ENCODE measurements around the gene GLUL.
A peak's percentile ranks its signal among the peaks of the same experiment; 100 is the strongest.

Gene GLUL

GRCh38 chr1:182407724-182408123 lies 16.1 kb upstream of the GLUL start:
- no peak for DNase-seq (ENCODE audit: low spot score)
- no peak overlapping the region for H3K27ac Mint-ChIP-seq
- H3K4me1 Mint-ChIP-seq (ENCODE audit: low read depth): peaks cover 2% of the 10 kb centered on the region
- no peaks in the 10 kb centered on the region for H3K36me3 Mint-ChIP-seq (ENCODE audit: low read depth)
- H3K4me3 Mint-ChIP-seq: no peak overlapping the region
- peaks cover 45% of the 10 kb centered on the region for H3K27me3 Mint-ChIP-seq (ENCODE audit: low read depth)
- peaks cover 10% of the 10 kb centered on the region for H3K9me3 Mint-ChIP-seq

DNA sequence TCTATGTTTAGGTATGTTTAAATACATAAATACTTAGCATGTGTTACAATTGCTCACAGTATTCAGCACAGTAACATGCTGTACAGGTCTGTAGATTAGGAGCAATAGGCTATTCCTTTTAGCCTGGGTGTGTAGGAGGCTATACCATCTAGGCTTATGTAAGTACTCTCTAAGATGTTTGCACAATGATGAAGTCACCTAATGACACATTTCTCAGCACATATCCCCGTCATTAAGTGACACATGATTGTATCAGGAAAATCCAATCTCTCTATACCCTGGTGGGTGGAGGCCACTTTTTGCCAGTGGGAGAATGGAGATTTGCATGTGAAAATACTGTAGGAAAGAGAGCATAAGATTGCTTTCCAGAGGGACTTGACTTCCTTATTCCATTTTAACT lies 14.4 kb upstream of the GLUL start:
- Mint-ChIP-seq H3K27ac (no peak overlapping the region), H3K9me3 (peaks cover 10% of the 10 kb centered on the region), H3K4me3 (no peak overlapping the region), H3K27me3 (ENCODE audit: low read depth) (peaks cover 43% of the 10 kb centered on the region), H3K36me3 (ENCODE audit: low read depth) (no peaks in the 10 kb centered on the region), H3K4me1 (ENCODE audit: low read depth) (peaks cover 2% of the 10 kb centered on the region)
- no peak for DNase-seq (ENCODE audit: low spot score)

- peaks cover 2% of the 10 kb centered on the region for H3K4me1 Mint-ChIP-seq (ENCODE audit: low read depth)
- H3K36me3 Mint-ChIP-seq (ENCODE audit: low read depth): no peaks in the 10 kb centered on the region
- no peak for DNase-seq (ENCODE audit: low spot score)
- no peak overlapping the region for H3K4me3 Mint-ChIP-seq
- no peak overlapping the region for H3K27ac Mint-ChIP-seq
- H3K9me3 Mint-ChIP-seq: peaks cover 10% of the 10 kb centered on the region
- peaks cover 43% of the 10 kb centered on the region for H3K27me3 Mint-ChIP-seq (ENCODE audit: low read depth)
Measured at GRCh38 chr1:182405578-182405977, 14.0 kb upstream of the GLUL start.

GRCh38 chr1:182404781-182405180 lies 13.2 kb upstream of the GLUL start:
- no peak for DNase-seq (ENCODE audit: low spot score)
- peaks cover 2% of the 10 kb centered on the region for H3K4me1 Mint-ChIP-seq (ENCODE audit: low read depth)
- no peak overlapping the region for H3K27ac Mint-ChIP-seq
- H3K9me3 Mint-ChIP-seq: peaks cover 10% of the 10 kb centered on the region
- peaks cover 42% of the 10 kb centered on the region for H3K27me3 Mint-ChIP-seq (ENCODE audit: low read depth)
- no peaks in the 10 kb centered on the region for H3K36me3 Mint-ChIP-seq (ENCODE audit: low read depth)
- H3K4me3 Mint-ChIP-seq: no peak overlapping the region

- no peak within 1 kb of the TSS for H3K4me3 Mint-ChIP-seq
- peaks cover 8% of the 10 kb centered on the region for H3K9me3 Mint-ChIP-seq
- H3K4me1 Mint-ChIP-seq (ENCODE audit: low read depth): peaks cover 9% of the 10 kb centered on the region
- no peak within 1 kb of the TSS for H3K27ac Mint-ChIP-seq
- peaks cover 35% of the 10 kb centered on the region for H3K27me3 Mint-ChIP-seq (ENCODE audit: low read depth)
- H3K36me3 Mint-ChIP-seq (ENCODE audit: low read depth): no peaks in the 10 kb centered on the region
- DNase-seq (ENCODE audit: low spot score): no peak
Measured at GRCh38 chr1:182400567-182400966, 9.0 kb upstream of the GLUL start, which contains the start of gene TEDDM1. TSS of gene TEDDM1 (minus strand) at chr1:182400667. CDS start at chr1:182400485, 182 bp downstream.

DNA sequence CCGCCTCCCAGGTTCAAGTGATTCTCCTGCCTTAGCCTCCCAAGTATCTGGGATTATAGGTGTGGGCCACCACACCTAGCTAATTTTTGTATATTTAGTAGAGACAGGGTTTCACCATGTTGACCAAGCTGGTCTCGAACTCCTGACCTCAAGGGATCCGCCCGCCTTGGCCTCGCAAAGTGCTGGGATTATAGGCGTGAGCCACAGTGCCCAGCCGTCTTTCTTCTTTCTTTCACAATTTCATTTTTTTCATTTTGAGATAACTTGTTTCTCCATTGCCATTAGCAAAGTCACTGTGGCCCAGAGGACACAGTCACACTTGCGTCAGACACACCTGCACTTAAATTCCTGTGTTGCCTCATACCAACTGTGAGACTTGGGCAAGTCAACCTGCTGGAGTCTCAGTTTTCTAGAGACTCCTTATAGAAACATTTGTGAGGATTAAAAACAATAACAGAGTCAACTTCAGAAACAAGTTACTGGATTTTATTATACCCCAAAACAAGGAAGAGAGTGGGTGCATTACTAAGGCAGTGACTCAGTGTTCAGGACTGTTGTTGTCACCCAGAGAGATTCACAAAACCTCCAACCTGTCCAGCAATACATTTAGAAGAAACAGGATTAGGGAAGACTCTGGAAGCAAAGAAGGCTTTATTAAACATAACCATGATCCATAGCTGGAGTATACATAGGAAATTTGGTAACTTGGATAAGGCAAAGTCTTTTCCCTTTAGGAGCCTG lies 6.2 kb upstream of the GLUL start:
- H3K4me3 Mint-ChIP-seq: no peak overlapping the region
- H3K27ac Mint-ChIP-seq: no peak overlapping the region
- no peak for DNase-seq (ENCODE audit: low spot score)
- H3K27me3 Mint-ChIP-seq (ENCODE audit: low read depth): peaks cover 32% of the 10 kb centered on the region
- peaks cover 2% of the 10 kb centered on the region for H3K36me3 Mint-ChIP-seq (ENCODE audit: low read depth)
- H3K9me3 Mint-ChIP-seq: no peaks in the 10 kb centered on the region
- H3K4me1 Mint-ChIP-seq (ENCODE audit: low read depth): peaks cover 10% of the 10 kb centered on the region

- Mint-ChIP-seq H3K36me3 (ENCODE audit: low read depth) (peaks cover 4% of the 10 kb centered on the region), H3K9me3 (no peaks in the 10 kb centered on the region), H3K4me3 (no peak overlapping the region), H3K27me3 (ENCODE audit: low read depth) (peaks cover 40% of the 10 kb centered on the region), H3K4me1 (ENCODE audit: low read depth) (peaks cover 19% of the 10 kb centered on the region), H3K27ac (no peak overlapping the region)
- no peak for DNase-seq (ENCODE audit: low spot score)
Measured at GRCh38 chr1:182395906-182396305, 4.3 kb upstream of the GLUL start.

- DNase-seq (ENCODE audit: low spot score): no peak
- Mint-ChIP-seq H3K9me3 (no peaks in the 10 kb centered on the region), H3K4me1 (ENCODE audit: low read depth) (peaks cover 30% of the 10 kb centered on the region), H3K27ac (no peak overlapping the region), H3K36me3 (ENCODE audit: low read depth) (peaks cover 14% of the 10 kb centered on the region), H3K27me3 (ENCODE audit: low read depth) (peaks cover 46% of the 10 kb centered on the region), H3K4me3 (no peak overlapping the region)
Measured at GRCh38 chr1:182394055-182394775, 2.6 kb upstream of the GLUL start.

GRCh38 chr1:182392050-182393028 lies 749 bp upstream of the GLUL start:
- Mint-ChIP-seq H3K27me3 (ENCODE audit: low read depth) (peaks cover 45% of the 10 kb centered on the region), H3K27ac (peak overlapping the region; percentile 52), H3K36me3 (ENCODE audit: low read depth) (peaks cover 31% of the 10 kb centered on the region), H3K9me3 (no peaks in the 10 kb centered on the region), H3K4me3 (peak overlapping the region; percentile 71), H3K4me1 (ENCODE audit: low read depth) (peaks cover 39% of the 10 kb centered on the region)
- DNase-seq (ENCODE audit: low spot score): no peak

DNA sequence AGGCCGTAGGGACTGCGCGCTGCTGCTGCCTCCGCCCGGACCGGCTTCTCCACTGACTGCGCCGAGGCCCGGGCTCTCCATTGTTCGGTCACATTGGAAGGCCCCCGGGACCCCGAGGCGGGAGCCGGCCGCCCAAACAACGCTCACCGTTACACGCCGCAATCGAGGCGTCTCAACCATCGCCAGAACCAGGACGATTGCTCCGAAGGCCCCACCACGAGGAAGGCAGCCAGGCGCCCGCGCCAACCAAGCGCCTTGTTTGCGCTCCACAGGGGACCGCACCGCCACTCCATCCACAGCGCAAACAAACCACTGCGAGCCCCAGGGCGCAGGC lies 595 bp downstream of the GLUL start:
- peaks cover 32% of the 10 kb centered on the region for H3K4me1 Mint-ChIP-seq (ENCODE audit: low read depth)
- no peak for DNase-seq (ENCODE audit: low spot score)
- H3K27me3 Mint-ChIP-seq (ENCODE audit: low read depth): peaks cover 37% of the 10 kb centered on the region
- H3K27ac Mint-ChIP-seq: peak overlapping the region; percentile 94
- peaks cover 43% of the 10 kb centered on the region for H3K36me3 Mint-ChIP-seq (ENCODE audit: low read depth)
- H3K4me3 Mint-ChIP-seq: peak overlapping the region; percentile 98
- H3K9me3 Mint-ChIP-seq: no peaks in the 10 kb centered on the region

DNA sequence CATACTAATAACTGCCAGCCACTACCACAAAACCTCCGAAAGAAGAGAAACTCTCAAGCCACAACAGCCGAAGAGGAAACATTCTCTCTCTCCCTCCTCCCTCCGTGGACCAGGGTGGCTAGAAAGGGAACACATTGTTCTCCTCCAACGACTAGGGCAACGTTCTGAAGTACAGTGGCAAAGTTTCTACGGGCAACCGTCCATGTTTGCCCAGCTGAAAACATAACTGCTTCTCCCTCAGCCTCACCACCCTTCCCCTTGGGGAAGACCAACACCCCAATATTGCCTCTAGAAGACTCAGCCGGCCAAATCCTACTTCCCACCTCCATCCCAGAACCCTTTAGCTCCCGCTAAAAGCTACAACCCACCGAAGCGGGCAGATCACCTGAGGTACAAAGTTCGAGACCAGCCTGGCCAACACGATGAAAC lies 2.0 kb downstream of the GLUL start:
- Mint-ChIP-seq H3K27ac (peak overlapping the region; percentile 29), H3K36me3 (ENCODE audit: low read depth) (peaks cover 52% of the 10 kb centered on the region), H3K4me3 (peak overlapping the region; percentile 98), H3K27me3 (ENCODE audit: low read depth) (peaks cover 31% of the 10 kb centered on the region), H3K9me3 (no peaks in the 10 kb centered on the region), H3K4me1 (ENCODE audit: low read depth) (peaks cover 30% of the 10 kb centered on the region)
- no peak for DNase-seq (ENCODE audit: low spot score)

DNA sequence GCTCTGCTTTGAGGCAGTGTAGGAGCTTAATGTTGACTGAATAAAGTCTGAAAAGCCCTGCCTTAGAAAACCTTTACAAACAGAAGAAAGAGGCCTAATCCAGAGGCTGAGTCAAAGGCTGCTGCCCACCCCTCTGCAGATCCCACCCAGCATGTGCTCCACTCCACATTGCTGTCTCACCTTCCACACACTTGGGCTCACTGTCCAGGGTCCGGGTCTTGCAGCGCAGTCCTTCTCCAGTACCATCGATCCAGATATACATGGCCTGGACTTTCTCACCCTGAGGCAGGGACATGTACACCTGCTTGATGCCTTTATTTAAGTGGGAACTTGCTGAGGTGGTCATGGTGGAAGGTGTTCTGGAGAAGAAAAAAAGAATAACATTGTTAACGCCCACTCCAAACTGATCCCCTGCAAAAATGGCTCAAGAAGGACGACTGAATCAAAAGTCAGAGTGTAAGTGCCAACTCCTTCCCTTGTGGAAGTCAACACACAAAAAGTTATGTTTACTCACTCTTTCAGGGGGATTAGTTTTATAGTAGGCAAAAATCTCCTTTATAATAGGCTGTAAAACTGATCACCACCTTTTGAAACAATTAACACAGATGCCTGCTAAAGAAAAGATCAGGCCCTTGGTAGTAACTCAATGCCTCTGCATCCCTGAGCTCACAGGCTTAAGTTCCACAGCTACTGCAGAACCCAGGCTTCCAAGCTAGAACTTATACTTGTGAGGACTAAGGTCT lies 3.0 kb downstream of the GLUL start:
- H3K4me3 Mint-ChIP-seq: peak overlapping the region; percentile 98
- H3K36me3 Mint-ChIP-seq (ENCODE audit: low read depth): peaks cover 57% of the 10 kb centered on the region
- H3K27me3 Mint-ChIP-seq (ENCODE audit: low read depth): peaks cover 24% of the 10 kb centered on the region
- peaks cover 30% of the 10 kb centered on the region for H3K4me1 Mint-ChIP-seq (ENCODE audit: low read depth)
- DNase-seq (ENCODE audit: low spot score): no peak
- no peak overlapping the region for H3K27ac Mint-ChIP-seq
- no peaks in the 10 kb centered on the region for H3K9me3 Mint-ChIP-seq

DNA sequence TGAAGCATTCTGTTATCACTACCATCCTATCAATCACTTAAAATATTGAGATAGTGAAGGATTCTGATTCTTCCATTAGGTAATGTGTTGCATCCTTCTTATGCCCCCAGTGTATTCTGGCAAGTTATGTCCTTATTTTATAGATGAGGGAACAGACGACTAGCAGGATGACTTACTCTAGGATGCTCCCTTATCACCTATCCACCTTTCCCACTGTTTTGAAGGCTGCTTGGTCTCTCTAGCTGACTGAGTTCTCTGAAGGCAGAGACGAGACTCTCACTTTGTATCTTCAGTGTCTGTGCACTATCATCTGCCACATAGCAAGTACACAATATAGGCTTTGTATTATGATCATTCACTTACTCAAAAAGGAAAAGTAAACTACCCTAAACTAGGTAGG lies 4.0 kb downstream of the GLUL start:
- peaks cover 14% of the 10 kb centered on the region for H3K27me3 Mint-ChIP-seq (ENCODE audit: low read depth)
- no peak for DNase-seq (ENCODE audit: low spot score)
- no peak overlapping the region for H3K27ac Mint-ChIP-seq
- H3K4me1 Mint-ChIP-seq (ENCODE audit: low read depth): peaks cover 27% of the 10 kb centered on the region
- H3K4me3 Mint-ChIP-seq: no peak overlapping the region
- H3K36me3 Mint-ChIP-seq (ENCODE audit: low read depth): peaks cover 64% of the 10 kb centered on the region
- H3K9me3 Mint-ChIP-seq: no peaks in the 10 kb centered on the region

Measured in T-helper 2 cell treated with Interferon-gamma antibody and Interleukin-4, amounts not matched to agents 5 μg/mL and 100 μg/mL, for 36 hours (primary cell).